IMR-90 (cell line): Measurements from ENCODE around the gene ZC3H7B. TPM values are rescaled to one million over a fixed set of nuclear protein-coding genes. Genes with fewer than 3 reads are reported as not detected.

Experiments used
- ATAC-seq: fragments of 200-7000 bp; cut with Tn5 transposase; 2 replicates; pipeline ENCODE4 v1.9.1; 2020; ENCODE audit warnings: low read depth, mild to moderate bottlenecking, moderate library complexity
- BruUV-seq: library from RNA; stranded (reverse); fragments of 400-500 nt; replicated peaks from 2 replicates; lab custom pipeline; 2021; lab: Mats Ljungman, UMichigan
- CTCF ChIA-PET: fragments of 300-600 bp; formaldehyde crosslinking; extraction: SDS; loops from one replicate; lab custom pipeline; 2021; ENCODE audit warnings: antibody characterized with exemption; lab: Yijun Ruan, JAX
- POLR2A ChIA-PET: fragments of 300-600 bp; sonication (Branson Sonifier 250); formaldehyde crosslinking; loops from one replicate; lab custom pipeline; 2022; ENCODE audit warnings: antibody characterized with exemption; ENCODE audit not compliant: unreplicated experiment; lab: Charles Lee
- DNase-seq: peaks from one replicate; pipeline ENCODE4 v3.0.0; 2013
- H2AFZ ChIP-seq: replicated peaks from 2 replicates; pipeline ENCODE3; 2013; ENCODE audit warnings: low read length, mild to moderate bottlenecking; ENCODE audit not compliant: poor library complexity
- H2AK5ac ChIP-seq: 2 replicates; pipeline ENCODE4 v1.6.1; 2013; ENCODE audit warnings: low read depth, low read length, inconsistent platforms
- H2AK9ac ChIP-seq: replicated peaks from 2 replicates; pipeline ENCODE3; 2013; ENCODE audit warnings: mild to moderate bottlenecking, low read depth, low read length, moderate library complexity; ENCODE audit not compliant: poor library complexity
- H2BK120ac ChIP-seq: 2 replicates; pipeline ENCODE4 v1.6.1; 2013; ENCODE audit warnings: low read depth, low read length, inconsistent platforms
- H2BK15ac ChIP-seq: 3 replicates; pipeline ENCODE4 v1.6.1; 2013; ENCODE audit warnings: low read depth, low read length, inconsistent platforms
- H2BK20ac ChIP-seq: 2 replicates; pipeline ENCODE4 v1.6.1; 2013; ENCODE audit warnings: low read depth, mild to moderate bottlenecking, inconsistent platforms, low read length, moderate library complexity
- H2BK5ac ChIP-seq: 2 replicates; pipeline ENCODE4 v1.6.1; 2013; ENCODE audit warnings: mild to moderate bottlenecking, low read depth, low read length, inconsistent platforms; ENCODE audit not compliant: poor library complexity, severe bottlenecking
- H3K14ac ChIP-seq: replicated peaks from 2 replicates; pipeline ENCODE4 v1.6.1; 2013; ENCODE audit warnings: low read depth, low read length, inconsistent platforms
- H3K18ac ChIP-seq: 2 replicates; pipeline ENCODE4 v1.6.1; 2013; ENCODE audit warnings: low read depth, low read length, control low read depth
- H3K23ac ChIP-seq: 2 replicates; pipeline ENCODE4 v1.6.1; 2013; ENCODE audit warnings: low read depth, low read length, inconsistent platforms
- H3K27ac ChIP-seq: 2 replicates; pipeline ENCODE4 v1.5.1; 2013; ENCODE audit warnings: mild to moderate bottlenecking, control low read depth, low read length; ENCODE audit not compliant: insufficient read depth
- H3K27me3 ChIP-seq: 2 replicates; pipeline ENCODE4 v1.6.1; 2013; ENCODE audit warnings: low read length; ENCODE audit not compliant: control insufficient read depth, insufficient read depth
- H3K36me3 ChIP-seq: 2 replicates; pipeline ENCODE4 v1.6.1; 2013; ENCODE audit warnings: low read length, mixed read lengths; ENCODE audit not compliant: control insufficient read depth, insufficient read depth
- H3K4ac ChIP-seq: 2 replicates; pipeline ENCODE4 v1.6.1; 2013; ENCODE audit warnings: low read depth, low read length, inconsistent platforms
- H3K4me1 ChIP-seq: 2 replicates; pipeline ENCODE4 v1.6.1; 2013; ENCODE audit warnings: low read length, mixed read lengths; ENCODE audit not compliant: control insufficient read depth, insufficient read depth
- H3K4me2 ChIP-seq: 2 replicates; pipeline ENCODE4 v1.6.1; 2013; ENCODE audit warnings: low read depth, mild to moderate bottlenecking, control low read depth, low read length, moderate library complexity
- H3K4me3 ChIP-seq: 2 replicates; pipeline ENCODE4 v1.5.1; 2013; ENCODE audit warnings: low read depth, mild to moderate bottlenecking, control low read depth, low read length, moderate library complexity; ENCODE audit not compliant: insufficient read depth
- H3K56ac ChIP-seq: 2 replicates; pipeline ENCODE4 v1.6.1; 2013; ENCODE audit warnings: low read length, inconsistent platforms; ENCODE audit not compliant: insufficient read depth; ENCODE audit errors: extremely low read depth
- H3K79me1 ChIP-seq, 2 experiments: 2 replicates each; pipeline ENCODE4 v1.6.1; 2013; ENCODE audit warnings: low read length in 2 of 2, inconsistent platforms in 1 of 2, low read depth in 1 of 2
- H3K9ac ChIP-seq: 2 replicates; pipeline ENCODE4 v1.6.1; 2013; ENCODE audit warnings: low read depth, low read length, control low read depth
- H3K9me1 ChIP-seq: 2 replicates; pipeline ENCODE4 v1.6.1; 2013; ENCODE audit warnings: low read length, inconsistent platforms; ENCODE audit not compliant: insufficient read depth
- H3K9me3 ChIP-seq: 2 replicates; pipeline ENCODE4 v1.6.1; 2013; ENCODE audit warnings: low read length; ENCODE audit not compliant: control insufficient read depth, insufficient read depth
- H4K20me1 ChIP-seq: 2 replicates; pipeline ENCODE4 v1.6.1; 2013; ENCODE audit warnings: low read length, inconsistent platforms; ENCODE audit not compliant: insufficient read depth
- H4K5ac ChIP-seq: 2 replicates; pipeline ENCODE4 v1.6.1; 2013; ENCODE audit warnings: mild to moderate bottlenecking, low read depth, low read length, control low read depth
- H4K8ac ChIP-seq, 2 experiments: 2 replicates each; pipeline ENCODE4 v1.6.1; 2013; ENCODE audit warnings: low read depth in 2 of 2, low read length in 2 of 2, control low read depth in 1 of 2, inconsistent platforms in 1 of 2
- H4K91ac ChIP-seq: 2 replicates; pipeline ENCODE4 v1.6.1; 2013; ENCODE audit warnings: low read depth, low read length, inconsistent platforms; ENCODE audit not compliant: insufficient read depth
- RAD21 ChIP-seq: IDR thresholded peaks from 2 replicates; pipeline ENCODE4 v1.6.1; 2012; ENCODE audit warnings: low read length, improper control_type of control experiment
- RFX5 ChIP-seq: IDR thresholded peaks from 2 replicates; pipeline ENCODE4 v1.8.0; 2012; ENCODE audit warnings: low read depth, mild to moderate bottlenecking, low read length, moderate library complexity
- SMC3 ChIP-seq: fragments of 150-350 bp; IDR thresholded peaks from 2 replicates; pipeline ENCODE4 v1.6.1; 2016; ENCODE audit warnings: low read depth, mild to moderate bottlenecking, antibody characterized with exemption, low read length, moderate library complexity
- WGBS, 2 experiments: methylation state at CpG; one replicate each; pipeline versions ENCODE4 v1.1.5 to v1.1.7; 2013; ENCODE audit warnings: missing lambda C conversion rate in 2 of 2; ENCODE audit not compliant: insufficient read length in 1 of 2; ENCODE audit errors: extremely low coverage in 2 of 2; 5-methylcytosine and 5-hydroxymethylcytosine counted together
- dilution Hi-C: fragments of 300-500 bp; cut with HindIII; formaldehyde crosslinking; loops from one replicate; pipeline ENCODE4 v1.14.3; 2018; ENCODE audit warnings: low sequenced_read_pairs; ENCODE audit not compliant: unreplicated experiment
- in situ Hi-C: fragments of 300-500 bp; cut with MboI; formaldehyde crosslinking; loops from 3 replicates; pipeline ENCODE4 v1.14.3; 2019; ENCODE audit warnings: low sequenced_read_pairs, inconsistent platforms, mixed read lengths
- intact Hi-C: fragments of 100-400 bp; cut with micrococcal nuclease; formaldehyde crosslinking; loops from 2 replicates; pipeline ENCODE4 v1.10.0; 2022
- polyA plus RNA-seq, 3 experiments: library from polyadenylated mRNA; depleted of rRNA; stranded (reverse); fragments of >200 nt; gene quantifications; 2 replicates each; pipeline ENCODE4 v1.2.3, GENCODE V29; 2012; ENCODE audit warnings: low replicate concordance in 1 of 3
- total RNA-seq: library from RNA; depleted of rRNA; stranded (reverse); fragments of >200 nt; gene quantifications from 2 replicates; pipeline ENCODE4 v1.2.3, GENCODE V29; 2012

ZC3H7B gene
- total and polyA plus RNA-seq, 2 of the 4 experiments (the other 2 are of a cell fraction) = 37.6 to 72.3 TPM

DNA sequence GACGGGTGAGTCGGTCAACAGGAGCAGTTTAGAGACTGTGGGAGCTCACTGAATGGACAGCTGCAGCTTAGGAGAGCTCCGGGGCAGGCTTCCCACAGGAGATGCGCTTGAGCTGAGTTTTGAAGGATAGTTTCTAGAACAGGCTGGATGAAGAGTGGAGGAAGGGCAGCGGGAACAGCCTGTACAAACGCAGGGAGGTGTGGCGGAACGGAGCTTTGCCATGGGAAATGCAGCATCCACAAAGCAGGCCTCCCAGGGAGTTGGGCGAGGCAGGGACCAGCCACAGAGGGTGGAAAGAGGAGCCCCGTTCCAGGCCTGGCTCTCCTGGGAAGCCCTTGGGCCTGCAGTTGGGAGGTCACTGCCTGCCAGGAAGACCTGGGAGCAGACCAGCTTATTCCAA lies 53.7 kb downstream of the ZC3H7B start:
- Histone ChIP-seq H4K8ac (no peak overlapping the region), H3K18ac (no peak overlapping the region), H2AK9ac (peak overlapping the region; percentile 28), H3K27me3 (no peaks in the 10 kb centered on the region), H2BK120ac (no peak overlapping the region), H3K23ac (no peak overlapping the region), H3K27ac (no peak overlapping the region), H3K9ac (no peak overlapping the region), H4K5ac (no peak overlapping the region), H4K20me1 (peaks cover 16% of the 10 kb centered on the region; the same call in 1 of the 2 replicates), H2BK5ac (no peak overlapping the region), H4K91ac (no peak overlapping the region), H3K36me3 (peaks cover 84% of the 10 kb centered on the region), H2AK5ac (no peak overlapping the region), H2BK15ac (no peak overlapping the region), H3K4me1 (peaks cover 5% of the 10 kb centered on the region), H3K14ac (no peak overlapping the region), H3K56ac (no peak overlapping the region), H3K4me3 (no peak overlapping the region), H3K4ac (no peak overlapping the region), H3K9me1 (peaks cover 10% of the 10 kb centered on the region; the same call in 1 of the 2 replicates), H3K4me2 (no peak overlapping the region), H3K79me1 (peaks cover 13 to 44% of the 10 kb centered on the region in 2 experiments; a peak in 2 of 4 replicates), H2AFZ (no peak overlapping the region), H3K9me3 (no peaks in the 10 kb centered on the region), H2BK20ac (no peak overlapping the region)
- dilution Hi-C loops (no loop called here), intact Hi-C loops (no loop called here), in situ Hi-C loops (no loop called here)
- DNase-seq (no peak), ATAC-seq (no peak)
- 98% methylated on average over 8 of the region's 10 CpGs; no CpG with 5 or more reads in 1 of the 2 experiments for WGBS, 2 experiments
- CTCF ChIA-PET = no interaction called here
- POLR2A ChIA-PET = interaction anchor here (0.5 kb wide), 1 partner anchor 85 kb away, joined by 3 read pairs; no protein-coding TSS in a partner anchor
- BruUV-seq = no TSS peak
- TF ChIP-seq SMC3 (no peak), RFX5 (no peak), RAD21 (no peak)
